ENCODE measurements around the gene LSAMP.

LSAMP gene

DNA sequence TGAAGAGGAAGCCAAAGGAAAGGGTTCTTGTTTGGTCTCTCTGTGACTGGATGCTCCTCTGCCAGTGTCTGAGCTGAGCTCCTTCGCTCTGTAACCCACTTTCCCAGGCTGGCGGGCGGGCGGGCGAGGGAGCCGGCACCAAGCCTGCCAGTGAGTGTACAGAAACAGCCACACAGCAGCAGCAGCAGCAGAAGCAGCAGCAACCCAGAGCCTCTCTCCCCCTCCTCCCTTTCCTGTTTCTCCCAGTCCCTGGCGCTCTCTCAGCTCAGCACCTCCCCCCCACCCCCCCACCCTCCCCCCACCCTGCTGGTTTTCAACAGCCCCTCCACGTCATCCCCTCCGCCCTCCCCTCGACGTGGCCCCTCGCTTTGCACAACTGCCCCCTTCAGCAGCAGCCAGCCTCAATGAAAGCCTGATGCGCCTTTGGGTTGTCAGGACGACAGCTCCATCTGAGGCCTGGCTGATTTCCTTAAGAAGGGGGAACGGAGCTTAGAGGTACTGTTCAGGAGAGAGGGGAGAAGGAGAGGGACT, at the start of gene LSAMP:
Gene LSAMP, minus strand, starts transcription at position 177 of the 531 bp plus-strand sequence.
- DNase-seq: no peak

DNA sequence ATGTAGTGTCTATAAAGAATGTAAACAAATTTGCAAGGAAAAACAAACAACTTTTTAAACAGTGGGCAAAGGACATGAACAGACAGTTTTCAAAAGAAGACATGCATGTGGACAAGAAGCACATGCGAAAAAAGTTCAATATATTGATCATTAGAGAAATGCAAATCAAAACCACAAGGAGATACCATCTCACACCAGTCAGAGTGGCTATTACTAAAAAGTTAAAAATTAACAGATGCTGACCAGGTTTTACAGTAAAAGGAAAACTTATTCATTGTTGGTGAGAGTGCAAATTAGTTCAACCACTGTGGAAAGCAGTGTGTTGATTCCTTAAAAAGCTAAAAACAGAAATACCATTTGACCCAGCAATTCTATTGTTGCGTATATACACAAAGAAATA, 47.1 kb upstream of the LSAMP start:
- no peak for DNase-seq

DNA sequence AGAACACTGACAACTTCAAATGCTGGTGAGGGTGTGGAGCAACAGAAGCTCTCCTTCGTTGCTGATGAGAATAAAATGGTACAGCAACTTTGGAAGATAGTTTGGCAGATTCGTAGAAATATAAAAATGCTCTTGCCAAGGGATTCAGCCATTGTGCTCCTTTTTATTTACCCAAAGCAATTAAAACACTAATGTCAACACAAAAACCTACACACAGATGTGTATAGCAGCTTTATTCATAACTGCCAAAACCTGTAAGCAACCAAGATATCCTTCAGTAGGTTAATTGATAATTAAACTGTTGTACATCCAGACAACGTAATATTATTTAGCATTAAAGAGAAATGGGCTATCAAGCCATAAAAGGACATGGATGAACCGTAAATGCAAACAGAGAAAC, 37.8 kb upstream of the LSAMP start:
- no peak for DNase-seq

DNA sequence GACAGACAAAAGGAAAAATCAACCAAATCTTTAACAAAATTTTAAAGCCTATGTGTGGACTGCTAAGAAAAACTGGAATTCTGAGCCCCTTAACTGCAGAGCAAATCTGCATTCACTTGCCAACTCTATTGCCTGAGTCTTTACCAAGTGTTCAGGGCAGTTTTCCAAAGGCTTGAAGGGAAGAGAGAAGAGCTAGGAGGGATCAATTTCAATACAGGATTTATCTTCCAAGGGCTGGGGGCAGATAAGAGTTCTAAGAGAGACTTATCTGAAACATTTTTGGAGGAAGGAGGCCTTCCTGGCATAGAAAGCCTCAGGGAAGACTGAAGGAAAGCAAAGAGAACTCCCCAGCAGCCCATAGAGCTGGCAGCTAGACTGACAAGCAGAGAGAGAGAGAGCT, 31.4 kb upstream of the LSAMP start:
- DNase-seq: no peak

DNA sequence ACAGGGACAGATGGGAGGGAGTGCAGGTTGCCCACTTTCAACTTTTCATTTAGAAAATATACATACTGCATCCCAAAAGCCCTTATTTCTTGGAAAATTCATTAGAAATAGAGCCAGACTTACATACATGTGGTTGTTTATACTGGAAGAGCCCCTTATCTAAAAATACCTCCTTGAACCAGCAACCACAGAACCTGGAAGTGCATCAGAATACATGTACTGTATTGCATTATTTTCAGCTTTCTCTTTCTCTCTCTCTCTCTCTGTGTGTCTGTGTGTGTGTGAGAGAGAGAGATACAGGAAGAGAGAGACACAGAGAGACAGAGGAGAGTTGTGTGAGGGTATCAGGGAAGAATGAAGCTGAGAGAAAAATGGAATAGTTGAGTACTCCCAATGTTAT, 29.5 kb upstream of the LSAMP start:
- no peak for DNase-seq

DNA sequence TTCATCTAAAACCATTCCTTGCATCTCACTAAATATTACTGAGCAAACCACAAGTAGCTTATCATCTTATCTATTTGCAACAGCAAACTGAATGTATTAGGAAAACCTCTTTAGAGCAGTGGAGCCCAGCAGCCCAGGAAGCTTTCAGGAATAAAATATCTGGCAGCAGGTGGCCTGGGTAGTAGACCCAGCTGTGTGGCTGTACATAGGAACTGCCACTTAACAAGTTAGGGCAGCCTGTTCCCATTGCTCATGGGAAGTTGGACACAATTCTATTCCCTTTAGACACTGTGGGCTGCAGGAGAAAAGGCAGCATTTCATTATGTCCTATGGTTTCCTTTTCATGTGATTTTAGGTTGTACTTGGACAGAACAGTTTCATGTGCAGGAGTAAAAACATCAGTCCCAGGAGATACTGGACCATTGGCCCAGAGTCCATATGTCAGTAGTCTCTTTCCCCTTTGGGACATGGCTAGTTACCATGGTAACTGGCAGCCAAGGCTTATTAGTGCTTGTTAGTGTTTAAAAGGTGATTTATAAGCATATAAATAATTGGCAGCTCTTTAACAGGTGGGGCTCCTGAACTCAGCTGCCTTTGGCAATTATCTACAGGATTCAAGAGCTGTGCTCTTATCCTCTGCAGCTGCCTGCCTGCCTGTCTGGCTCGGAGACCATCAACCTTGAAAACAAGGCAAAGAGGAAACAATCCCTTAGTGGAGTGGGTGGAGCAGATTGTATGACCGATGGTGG, 28.9 kb upstream of the LSAMP start:
- DNase-seq: no peak

DNA sequence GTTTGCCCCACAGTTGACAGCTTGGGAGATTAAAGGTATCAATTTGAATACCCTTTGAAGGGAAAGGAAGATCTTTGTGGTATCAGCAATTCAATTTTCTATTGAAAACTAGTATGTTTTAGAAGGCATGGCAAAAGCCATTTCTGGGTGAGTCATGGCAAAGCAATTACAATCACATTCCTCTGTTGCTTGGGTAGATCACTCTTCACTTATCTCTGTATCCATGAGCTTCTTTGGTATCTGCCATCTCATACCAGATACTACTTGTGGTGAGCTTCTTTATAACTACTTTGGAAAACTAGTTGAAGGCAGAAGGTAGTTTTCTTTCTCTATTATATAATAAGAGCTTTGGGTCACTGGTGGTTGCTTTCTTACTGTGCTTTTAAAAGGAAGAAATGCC, 28.3 kb upstream of the LSAMP start:
- DNase-seq: no peak

DNA sequence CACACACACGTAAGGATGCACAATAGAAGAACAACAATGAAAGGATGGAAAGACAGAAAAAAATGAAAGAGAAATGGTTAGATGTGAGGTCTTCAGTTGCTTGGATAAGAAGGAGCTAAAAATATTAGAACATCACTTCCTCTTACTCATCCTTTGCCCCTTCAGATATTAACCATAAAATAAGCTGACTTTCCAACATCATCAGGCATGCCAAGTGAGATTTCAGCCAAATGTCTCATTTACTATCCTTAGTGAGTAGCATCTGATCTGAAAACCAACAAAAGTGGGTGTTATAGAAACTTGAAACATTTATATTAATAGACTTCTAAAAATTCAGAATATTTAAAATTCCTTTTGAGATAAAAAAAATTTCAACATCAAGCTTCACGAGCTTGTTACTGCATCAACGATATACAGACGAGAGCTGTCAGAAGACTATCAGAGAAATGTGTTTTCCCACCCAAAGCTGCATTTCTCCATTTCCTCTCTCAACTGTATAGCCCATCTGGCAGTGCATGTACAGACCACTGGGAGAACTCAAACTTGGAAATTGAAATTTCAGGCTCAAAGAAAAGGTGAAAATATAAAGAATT, 25.4 kb upstream of the LSAMP start:
- no peak for DNase-seq

DNA sequence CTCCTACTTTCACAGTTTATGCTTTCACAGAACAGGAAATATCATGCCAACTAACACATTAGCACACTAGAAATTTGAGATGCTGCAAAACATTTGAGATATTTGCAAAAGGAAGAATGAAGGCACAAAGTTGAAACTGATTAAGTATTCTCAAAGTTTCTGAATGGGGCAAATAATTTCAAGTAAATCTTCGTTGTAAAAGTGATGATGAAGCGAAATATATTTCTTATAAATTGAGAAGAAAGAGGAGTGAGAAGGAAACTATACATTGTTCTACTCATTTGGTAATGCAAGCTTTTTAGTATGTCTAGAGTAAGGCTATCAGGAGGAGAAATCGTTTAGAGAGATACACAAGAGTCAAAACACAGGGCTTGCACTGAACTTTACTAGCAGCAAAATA, 24.3 kb upstream of the LSAMP start:
- DNase-seq: no peak

DNA sequence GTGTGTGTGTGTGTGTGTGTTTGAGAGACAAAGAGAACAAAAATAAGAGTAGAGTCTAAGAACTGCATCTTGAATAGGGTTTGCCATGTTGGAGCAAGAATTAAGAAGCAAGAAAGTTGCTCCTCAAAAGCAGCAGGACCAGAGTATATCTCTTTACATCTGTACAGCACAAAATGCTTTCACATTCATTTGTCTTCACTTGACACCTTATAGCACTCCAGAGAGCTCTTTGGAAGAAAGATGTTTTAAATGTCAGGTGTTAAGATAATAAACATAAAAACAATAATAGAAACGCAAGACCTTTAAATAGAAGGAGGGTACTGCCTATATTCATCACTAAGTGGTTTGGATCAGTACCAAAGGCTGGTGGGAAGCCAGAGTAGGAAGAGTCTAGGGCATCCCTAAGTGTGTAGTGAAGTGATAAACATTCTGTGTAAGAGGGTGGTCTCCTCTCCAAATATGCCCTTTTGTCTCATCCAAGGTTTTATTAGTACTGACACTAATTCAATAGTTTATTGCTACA, 19.1 kb upstream of the LSAMP start:
- no peak for DNase-seq

DNA sequence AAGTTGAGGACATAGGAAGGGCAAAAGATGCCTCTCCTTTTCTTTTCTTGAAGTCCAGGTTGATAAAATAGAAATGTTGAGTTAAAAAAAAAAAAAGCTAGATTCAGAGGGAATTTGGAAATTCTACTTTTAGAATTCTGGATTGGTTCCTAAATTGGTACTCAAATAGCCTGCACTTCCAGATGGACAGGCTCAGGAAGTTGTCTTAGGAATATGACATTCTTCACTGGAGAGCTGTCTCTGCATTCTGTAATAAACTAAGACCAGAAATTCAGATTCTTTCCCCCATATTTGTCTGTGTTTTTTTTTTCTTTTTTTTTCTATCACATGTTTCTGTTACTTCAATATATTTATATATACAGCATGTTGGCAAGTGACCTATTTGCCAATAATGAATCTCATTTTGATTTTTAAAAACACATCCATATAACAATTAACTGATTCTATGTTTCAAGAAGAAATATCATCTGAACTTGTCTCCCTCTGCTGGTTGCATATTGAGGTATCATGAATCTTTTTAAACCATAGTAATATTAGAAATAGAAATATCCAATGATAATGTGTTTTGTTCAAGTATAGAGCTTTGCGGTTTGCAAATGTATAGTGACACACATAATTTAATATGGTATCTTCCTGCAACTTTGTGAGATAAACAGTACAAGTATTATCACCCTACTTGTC, 8.5 kb upstream of the LSAMP start:
- no peak for DNase-seq

DNA sequence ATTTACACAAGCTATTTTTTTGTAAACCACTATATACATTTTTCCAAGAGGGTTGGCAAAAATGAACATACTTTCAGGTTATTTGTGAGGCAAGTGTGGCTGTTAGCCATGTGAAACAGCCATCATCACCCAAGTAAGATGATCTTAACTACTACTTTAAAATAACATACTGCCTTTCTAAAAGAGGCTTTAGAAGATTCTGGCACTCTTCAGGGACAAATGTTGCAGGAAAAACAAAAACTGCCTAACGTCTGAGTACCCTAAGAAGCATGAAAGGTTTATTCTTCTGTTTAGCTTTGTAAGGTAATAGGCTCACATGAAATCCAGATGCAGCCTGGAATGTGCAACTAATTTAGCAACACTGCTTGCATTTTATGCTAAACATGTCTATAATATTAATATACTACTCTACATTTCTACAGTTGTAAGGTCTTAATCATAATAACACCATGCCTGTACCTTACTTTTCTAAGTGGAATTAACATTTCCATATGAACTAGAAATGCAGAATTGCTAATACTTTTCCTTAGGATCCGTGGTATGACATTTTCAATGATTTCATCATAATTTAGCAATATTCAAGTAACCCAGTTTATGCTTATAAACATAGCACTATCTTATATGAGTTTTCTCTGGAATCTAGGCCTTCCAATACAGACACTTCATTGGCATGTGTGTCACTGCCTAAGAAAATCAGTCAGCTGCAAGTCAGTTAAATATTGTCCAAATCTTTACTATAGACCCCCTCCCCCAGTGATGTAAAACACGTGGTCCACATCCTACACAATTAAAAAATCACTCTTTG, 4.5 kb upstream of the LSAMP start:
- DNase-seq: no peak

DNA sequence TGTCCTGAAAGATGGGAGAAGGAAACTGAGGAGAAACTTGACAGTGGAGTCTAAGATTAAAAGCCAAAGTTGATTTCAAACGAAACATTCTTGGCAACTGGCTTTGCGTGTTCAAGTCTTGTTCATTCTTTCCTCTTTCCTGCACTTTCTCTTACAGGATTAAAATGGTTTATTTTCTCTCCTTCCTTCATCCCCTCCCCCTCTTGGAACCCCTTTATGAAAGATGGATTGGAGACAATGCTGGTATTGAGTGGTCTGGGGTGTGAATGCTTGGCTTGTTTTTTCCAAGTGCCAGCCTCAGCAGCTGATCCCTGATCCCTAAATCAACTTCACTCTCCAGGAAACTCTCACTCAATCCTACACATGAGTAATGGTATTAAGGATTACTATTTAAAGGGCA, 703 bp upstream of the LSAMP start:
- DNase-seq: no peak

DNA sequence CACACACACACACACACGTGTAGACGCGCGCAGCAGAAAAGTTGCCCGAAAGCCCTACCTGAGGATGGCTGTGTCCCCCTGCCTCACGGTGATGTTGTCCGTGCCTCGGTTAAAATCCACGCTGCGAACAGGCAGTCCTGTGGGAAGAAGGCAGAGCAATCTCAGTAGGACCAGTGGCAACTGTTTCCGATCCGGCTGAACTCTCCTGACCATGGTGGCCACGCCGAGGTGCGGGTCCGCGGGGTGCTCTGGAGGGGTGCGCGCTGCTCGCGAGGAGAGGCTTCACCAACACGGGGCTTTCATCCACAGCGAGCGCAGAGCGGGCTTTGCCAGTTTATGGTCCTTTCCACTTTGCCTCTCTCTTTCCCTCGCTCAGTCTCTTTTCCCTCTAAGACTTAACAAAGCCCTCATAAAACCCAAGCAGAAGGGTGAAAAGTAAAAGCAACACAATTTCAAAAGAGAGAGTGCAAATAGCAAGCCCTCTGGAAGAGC, 422 bp downstream of the LSAMP start:
- no peak for DNase-seq

DNA sequence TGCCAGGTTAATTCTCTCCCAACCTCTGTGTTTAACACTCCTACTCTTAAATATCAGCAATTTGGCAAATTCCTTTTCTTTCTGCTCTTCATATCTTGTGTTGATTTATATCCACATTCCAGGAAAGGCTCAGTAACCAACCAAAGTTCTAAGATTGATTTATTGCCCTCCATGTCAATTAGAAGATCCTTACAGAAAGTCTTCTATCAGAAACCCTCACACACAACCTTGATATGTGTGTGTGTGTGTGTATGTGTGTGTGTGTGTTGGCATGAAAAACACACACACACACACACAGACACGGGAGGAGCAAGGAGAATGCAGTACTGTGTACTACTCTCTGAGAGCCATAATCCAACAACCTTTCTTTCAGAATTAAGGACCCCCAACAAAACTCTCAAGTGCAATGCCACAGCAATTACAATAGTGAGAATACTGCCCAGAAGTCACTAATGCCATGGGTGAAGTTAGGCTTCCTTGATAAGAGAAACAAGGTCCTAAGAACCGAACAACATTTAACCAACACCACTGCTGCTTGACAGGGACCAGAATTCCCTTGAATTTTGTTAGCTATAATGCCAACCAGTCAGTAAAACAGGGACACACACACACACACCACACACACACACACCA, 1.1 kb downstream of the LSAMP start:
- no peak for DNase-seq

DNA sequence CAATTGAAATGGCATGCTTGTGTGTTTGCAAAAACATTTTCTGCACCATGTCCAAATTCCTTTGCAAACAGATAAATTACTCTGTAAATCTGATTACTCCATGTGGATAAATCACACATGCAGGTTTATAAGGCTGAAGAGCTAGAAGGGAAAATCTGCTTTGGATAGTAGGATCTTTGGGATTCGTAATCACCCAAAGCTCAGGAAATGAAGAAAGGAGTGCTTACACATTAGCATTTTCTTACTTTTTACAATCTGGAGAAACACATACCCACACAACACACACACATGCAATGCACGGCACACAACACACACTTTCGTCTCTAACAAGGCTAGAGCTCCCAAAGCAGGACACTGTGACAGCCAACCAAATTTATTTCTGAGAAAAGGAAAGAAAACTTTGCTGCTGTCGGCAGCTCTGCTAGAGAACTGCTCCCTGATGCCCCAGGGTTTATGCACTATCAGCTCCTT, 2.1 kb downstream of the LSAMP start:
- DNase-seq: no peak

DNA sequence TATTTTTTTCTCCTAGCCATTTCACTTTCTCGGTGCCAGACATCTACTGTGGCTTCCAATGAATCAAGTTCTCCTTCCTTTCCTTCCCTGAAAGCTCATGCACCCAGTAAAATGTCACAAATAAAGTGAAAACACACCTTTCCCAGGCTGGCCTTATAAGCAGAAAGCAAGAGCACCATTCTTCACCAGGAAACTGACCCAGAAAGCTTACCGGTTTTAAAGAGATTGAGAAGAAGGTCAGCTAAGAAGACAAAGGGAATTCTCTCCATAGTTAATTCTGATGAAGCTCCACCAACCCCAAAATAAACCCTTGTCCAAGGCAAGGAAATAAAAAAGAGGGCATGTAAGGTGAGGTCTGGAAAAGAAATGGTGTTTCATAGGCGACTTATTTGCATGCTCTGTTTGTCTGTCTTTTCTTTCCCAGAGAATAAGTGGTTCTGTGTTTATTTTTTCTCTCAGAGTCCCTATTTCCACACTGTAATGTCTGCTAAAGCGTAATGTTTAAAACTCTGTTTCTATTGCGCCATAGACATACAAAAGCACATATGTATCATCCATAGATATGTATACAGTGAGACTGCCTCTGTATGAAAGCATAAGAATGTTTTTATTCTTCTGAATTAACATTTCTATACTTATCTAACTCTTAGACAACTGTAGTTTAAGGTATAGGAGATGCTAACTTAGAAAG, 2.8 kb downstream of the LSAMP start:
- DNase-seq: no peak

DNA sequence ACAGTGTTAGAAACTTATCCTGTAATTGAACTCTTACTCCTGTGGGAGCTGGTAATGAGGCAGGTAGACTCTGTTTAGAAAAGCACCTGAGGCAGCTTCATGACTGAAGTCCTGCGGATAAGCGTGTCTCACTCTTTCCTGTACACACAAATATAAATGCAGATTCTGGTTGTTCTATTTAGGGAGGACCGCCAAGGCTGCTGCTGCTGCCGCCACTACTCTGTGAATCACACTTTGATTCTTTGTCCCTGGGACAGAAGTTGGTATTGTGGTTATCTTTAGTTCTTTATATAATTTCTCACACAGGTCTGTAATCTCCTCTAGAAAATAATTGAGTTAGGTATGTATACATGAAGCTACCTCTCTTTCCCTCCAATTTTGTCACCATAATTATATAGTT, 3.6 kb downstream of the LSAMP start:
- DNase-seq: no peak

DNA sequence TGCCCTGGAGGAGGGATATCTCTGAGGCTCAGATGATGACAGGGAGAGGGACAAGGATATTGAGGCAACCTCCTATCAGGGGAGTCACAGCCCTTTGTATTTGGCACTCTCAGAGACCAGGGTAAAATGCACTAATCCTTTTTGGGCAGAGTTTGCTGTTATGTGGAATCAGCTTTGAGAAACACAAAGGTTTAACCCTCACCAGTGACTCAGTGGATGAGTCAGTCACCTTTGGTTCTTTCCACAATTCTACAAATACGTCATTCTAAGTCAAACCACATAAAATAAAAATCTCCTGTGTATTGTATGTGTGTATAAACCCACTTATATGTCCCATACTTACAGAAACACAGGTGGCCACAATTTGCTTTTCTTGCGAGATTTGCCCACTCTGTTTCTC, 5.1 kb downstream of the LSAMP start:
- DNase-seq: no peak

DNA sequence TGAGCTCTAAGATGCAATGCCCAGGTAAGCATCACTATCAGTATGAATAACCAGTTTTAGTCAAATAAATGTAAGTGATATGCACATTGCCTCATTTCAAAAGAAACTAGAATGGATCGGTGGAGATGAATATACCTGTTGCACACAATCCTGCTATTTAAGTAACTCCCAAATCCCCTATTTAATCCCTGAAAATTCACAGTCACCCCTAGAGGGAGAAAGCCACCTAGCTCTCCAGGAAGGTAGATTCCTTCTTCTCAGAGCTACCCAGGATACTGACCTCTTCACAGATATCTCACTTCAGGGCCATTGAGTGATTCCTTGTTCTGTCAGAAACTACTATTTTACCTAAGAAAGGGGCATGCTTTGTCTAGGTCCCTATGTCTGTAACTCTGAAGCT, 11.7 kb downstream of the LSAMP start:
- DNase-seq: no peak

DNA sequence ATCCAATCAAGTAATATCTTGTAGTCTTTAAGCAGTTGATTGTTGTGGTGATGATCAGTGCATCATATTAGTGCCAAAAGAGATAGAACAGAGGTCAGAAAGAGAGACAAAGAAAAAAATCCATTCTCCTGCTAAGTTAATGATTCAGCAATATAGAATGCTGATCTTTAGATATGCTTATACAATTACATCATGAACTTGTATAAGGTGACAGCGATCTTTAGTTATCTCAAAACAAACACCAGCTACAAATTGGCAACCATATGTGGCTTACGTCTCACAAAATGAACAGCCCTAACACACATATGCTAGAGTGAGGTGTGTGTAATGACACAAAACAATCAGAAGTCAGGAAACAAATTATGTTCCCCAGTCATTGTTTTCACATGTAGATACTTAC, 12.5 kb downstream of the LSAMP start:
- DNase-seq: no peak

All from suppressor macrophage treated with lipopolysaccharide for 4 hours (primary cell).